BJ (cell line): Measurements from ENCODE around the gene SOBP. TPM values are rescaled to one million over a fixed set of nuclear protein-coding genes. Genes with fewer than 3 reads are reported as not detected.

Experiments used
- CTCF ChIA-PET: fragments of 350-600 bp; formaldehyde crosslinking; extraction: SDS; loops from one replicate; lab custom pipeline; 2021; ENCODE audit warnings: antibody characterized with exemption, inconsistent platforms; lab: Yijun Ruan, JAX
- POLR2A ChIA-PET: fragments of 300-600 bp; sonication (Branson Sonifier 250); formaldehyde crosslinking; extraction: SDS; loops from one replicate; lab custom pipeline; 2021; ENCODE audit warnings: antibody characterized with exemption; lab: Charles Lee
- DNase-seq: peaks from one replicate; pipeline ENCODE4 v3.0.0-alpha.2; 2011; ENCODE audit warnings: low read depth
- H3K27me3 ChIP-seq: 2 replicates; pipeline ENCODE4 v1.6.0; 2011; ENCODE audit warnings: low read length; ENCODE audit not compliant: control insufficient read depth, insufficient read depth
- H3K36me3 ChIP-seq: 2 replicates; pipeline ENCODE4 v1.5.1; 2011; ENCODE audit warnings: low read length; ENCODE audit not compliant: control insufficient read depth, insufficient read depth
- H3K4me3 ChIP-seq: 2 replicates; pipeline ENCODE4 v1.5.1; 2011; ENCODE audit warnings: low read depth, mild to moderate bottlenecking, control low read depth, low read length
- polyA plus RNA-seq: library from polyadenylated mRNA; depleted of rRNA; stranded (reverse); fragments of >200 nt; gene quantifications from 2 replicates; pipeline ENCODE4 v1.2.3, GENCODE V29; 2011
- TF ChIP-seq, protein P1 (sequence below): IDR thresholded peaks from 2 replicates; pipeline ENCODE4 v1.5.1; 2011; ENCODE audit warnings: low read depth, mild to moderate bottlenecking, control low read depth, inconsistent platforms, low read length, moderate library complexity; ENCODE audit not compliant: insufficient read depth

Gene SOBP
- polyA plus RNA-seq, 1 experiment, result not detected

DNA sequence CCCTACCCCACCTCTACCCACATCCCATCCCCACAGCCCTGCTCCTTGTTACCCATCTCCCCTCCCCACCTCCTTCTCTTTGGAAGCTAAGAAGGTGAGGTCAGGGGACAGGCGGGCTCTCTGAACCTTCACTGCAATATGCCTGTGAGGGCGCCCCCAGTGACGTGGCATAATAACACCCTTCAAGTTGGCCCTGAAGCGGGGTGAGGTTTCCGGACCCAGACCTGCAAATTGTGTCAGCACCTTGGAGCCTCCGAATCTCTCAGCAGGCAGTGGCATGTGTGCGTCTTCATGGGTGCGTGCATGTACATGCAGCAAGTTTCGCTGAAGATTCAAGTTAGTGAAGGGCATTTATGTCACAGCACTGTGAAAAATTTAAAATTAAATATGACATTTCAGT is 114.6 kb downstream of the SOBP start:
- no peaks in the 10 kb centered on the region; the same call in 1 of the 2 replicates for H3K27me3 ChIP-seq
- CTCF ChIA-PET, result no interaction called here
- H3K36me3 ChIP-seq, result no peaks in the 10 kb centered on the region
- no peak overlapping the region for H3K4me3 ChIP-seq
- DNase-seq, result no peak
- POLR2A ChIA-PET, result no interaction called here
- TF ChIP-seq, protein P1, sequence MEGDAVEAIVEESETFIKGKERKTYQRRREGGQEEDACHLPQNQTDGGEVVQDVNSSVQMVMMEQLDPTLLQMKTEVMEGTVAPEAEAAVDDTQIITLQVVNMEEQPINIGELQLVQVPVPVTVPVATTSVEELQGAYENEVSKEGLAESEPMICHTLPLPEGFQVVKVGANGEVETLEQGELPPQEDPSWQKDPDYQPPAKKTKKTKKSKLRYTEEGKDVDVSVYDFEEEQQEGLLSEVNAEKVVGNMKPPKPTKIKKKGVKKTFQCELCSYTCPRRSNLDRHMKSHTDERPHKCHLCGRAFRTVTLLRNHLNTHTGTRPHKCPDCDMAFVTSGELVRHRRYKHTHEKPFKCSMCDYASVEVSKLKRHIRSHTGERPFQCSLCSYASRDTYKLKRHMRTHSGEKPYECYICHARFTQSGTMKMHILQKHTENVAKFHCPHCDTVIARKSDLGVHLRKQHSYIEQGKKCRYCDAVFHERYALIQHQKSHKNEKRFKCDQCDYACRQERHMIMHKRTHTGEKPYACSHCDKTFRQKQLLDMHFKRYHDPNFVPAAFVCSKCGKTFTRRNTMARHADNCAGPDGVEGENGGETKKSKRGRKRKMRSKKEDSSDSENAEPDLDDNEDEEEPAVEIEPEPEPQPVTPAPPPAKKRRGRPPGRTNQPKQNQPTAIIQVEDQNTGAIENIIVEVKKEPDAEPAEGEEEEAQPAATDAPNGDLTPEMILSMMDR, result no peak

DNA sequence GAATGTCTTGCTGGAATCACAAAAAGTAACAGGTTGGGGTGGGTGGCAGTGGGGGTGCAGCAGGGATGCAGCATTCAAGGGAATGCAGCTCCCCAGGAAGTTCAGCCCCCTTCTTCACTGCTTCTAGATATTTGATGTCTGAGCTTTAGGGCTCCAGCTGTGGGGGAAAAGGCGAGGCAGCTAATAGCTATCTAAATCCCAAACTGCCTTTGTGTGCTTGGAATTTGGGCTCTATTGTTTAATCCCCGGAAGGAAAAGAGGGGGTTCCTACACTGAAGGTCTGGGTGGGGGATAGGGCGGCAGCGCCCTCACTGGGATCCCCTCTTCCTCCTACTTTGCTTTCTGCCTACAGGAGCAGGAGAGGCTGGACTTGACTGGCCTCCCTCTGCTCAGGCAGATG is 116.5 kb downstream of the SOBP start:
- Histone ChIP-seq H3K36me3 (no peaks in the 10 kb centered on the region), H3K4me3 (no peak overlapping the region), H3K27me3 (no peaks in the 10 kb centered on the region; the same call in 1 of the 2 replicates)
- DNase-seq, result no peak
- TF ChIP-seq, protein P1, result no peak
- ChIA-PET CTCF (interaction anchor here (1.2 kb wide), 1 partner anchor 13 kb away, joined by 3 read pairs; no protein-coding TSS in a partner anchor), POLR2A (no interaction called here)

DNA sequence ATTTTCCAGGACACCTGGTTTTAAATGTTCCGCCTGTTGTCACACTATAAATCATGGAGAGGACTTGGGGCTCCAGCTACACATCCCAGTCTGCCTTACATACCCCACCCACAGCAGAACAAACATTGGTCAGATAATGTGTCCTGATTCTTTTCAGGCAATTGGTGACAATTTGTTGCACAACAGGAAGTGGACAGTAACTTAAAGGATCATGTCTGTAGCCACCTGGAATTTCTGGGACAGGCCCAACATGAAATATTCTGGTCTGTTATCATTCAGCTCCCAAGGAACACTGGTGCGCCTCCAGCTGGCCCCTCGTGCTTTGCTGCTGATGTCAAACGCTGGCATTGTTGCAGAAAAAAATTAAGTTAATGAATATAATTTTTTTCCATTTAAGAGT is 117.2 kb downstream of the SOBP start:
- POLR2A ChIA-PET, result no interaction called here
- CTCF ChIA-PET, result interaction anchor here (1.2 kb wide), 1 partner anchor 12 kb away, joined by 3 read pairs; no protein-coding TSS in a partner anchor
- H3K36me3 ChIP-seq, result no peaks in the 10 kb centered on the region

DNA sequence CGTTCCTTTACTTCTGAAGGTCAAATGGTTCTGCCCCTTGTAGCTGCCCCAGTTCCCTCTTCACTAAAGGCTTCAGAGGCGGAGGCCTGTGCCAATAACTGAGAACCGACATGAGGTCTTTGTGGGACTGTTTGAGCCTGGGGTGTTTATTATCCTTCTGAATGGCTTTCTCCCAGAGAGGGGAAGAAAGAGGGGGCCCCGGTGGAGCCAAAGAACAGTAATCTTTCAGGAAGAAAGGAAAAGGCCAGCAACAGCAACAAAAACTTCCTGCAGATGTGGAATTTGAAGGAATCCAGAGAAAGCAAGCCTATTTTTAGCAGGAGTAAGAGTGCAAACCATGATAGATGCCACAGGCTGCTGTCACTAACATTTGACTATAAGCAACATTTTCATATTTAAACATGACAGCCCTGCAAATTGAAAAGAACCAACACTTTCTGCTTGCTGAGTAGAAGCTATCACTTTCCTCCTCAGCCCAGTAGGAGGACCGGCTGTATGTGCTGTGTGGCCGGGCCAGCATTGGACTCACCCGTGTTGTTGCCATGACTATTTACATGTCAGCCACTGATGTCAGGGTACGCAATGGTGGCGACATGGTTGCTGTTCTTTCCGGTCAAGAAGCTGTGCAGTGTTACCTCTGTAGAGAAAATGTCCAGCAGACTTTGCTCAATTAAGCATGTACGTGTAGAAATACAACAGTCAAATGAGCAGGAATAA is 121.3 kb downstream of the SOBP start:
- TF ChIP-seq, protein P1, result no peak
- Histone ChIP-seq H3K27me3 (no peaks in the 10 kb centered on the region), H3K4me3 (no peak overlapping the region), H3K36me3 (no peaks in the 10 kb centered on the region)
- ChIA-PET CTCF (interaction anchor here (0.7 kb wide), 1 partner anchor 288 kb away, joined by 3 read pairs; no protein-coding TSS in a partner anchor), POLR2A (no interaction called here)
- no peak for DNase-seq

More for the DNA sequence above, 117.2 kb downstream of the SOBP start:
- Histone ChIP-seq H3K27me3 (no peaks in the 10 kb centered on the region; the same call in 1 of the 2 replicates), H3K4me3 (no peak overlapping the region)
- no peak for DNase-seq
- TF ChIP-seq, protein P1, result no peak

DNA sequence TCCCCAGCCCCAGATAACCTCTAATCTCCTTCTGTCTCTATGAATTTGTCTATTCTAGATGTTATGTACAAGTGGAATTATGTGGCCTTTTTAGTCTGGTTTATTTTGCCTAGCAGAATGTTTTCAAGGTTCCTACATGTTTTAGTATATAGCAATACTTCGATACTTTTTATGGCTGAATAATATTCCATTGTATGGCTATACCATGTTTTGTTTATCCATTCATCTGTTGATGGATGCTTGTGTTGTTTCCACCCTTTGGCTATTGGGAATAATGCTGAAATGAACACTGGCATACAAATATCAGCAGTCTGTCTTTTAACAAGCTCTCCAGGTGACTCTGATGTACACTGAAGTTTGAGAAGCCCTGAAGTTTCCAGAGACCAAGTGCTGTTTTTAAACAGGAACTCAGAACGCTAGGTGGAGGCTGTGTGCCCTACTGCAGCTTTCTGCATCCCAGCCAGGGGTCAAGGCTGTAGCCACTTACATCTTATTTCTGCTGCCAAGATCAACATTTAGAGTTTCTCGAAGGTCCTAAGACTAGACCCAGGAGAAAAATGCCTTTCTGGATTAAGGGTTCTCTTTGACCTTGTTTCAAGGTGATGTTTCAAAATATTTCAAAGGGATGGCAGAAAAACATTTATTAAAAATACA is 123.0 kb downstream of the SOBP start:
- ChIA-PET CTCF (no interaction called here), POLR2A (no interaction called here)
- TF ChIP-seq, protein P1, result no peak
- H3K27me3 ChIP-seq, result no peaks in the 10 kb centered on the region
- H3K36me3 ChIP-seq, result no peaks in the 10 kb centered on the region
- DNase-seq, result no peak
- no peak overlapping the region for H3K4me3 ChIP-seq
